ENCODE results near the gene RABGAP1L. TPM values are rescaled to one million over a fixed set of nuclear protein-coding genes. Genes with fewer than 3 reads are reported as not detected.

RABGAP1L gene
- total RNA-seq, 2 experiments from 2014 or later, result 59.8 to 67.6 TPM

- H3K27ac ChIP-seq (ENCODE audit: low read depth in 1 of 2, low read length in 2 of 2), result no peak overlapping the region
- peak overlapping the region; percentile 89 for H3K4me3 Mint-ChIP-seq
- DNase-seq (peak; percentile 6 to 68 (median 41)), ATAC-seq (ENCODE audit: poor library complexity) (peak; percentile 88)
- peak overlapping the region; percentile 46 for H3K4me3 ChIP-seq (ENCODE audit: low read length)
- no peaks in the 10 kb centered on the region for H3K27me3 ChIP-seq (ENCODE audit: control insufficient read depth in 1 of 2, insufficient read depth in 2 of 2, low read length in 2 of 2)
- intact Hi-C loops (cut with DNase I, micrococcal nuclease), result loop anchor here in 1 of 2 experiments (5.0 kb wide), 1 partner anchor 92 kb away; no protein-coding TSS in a partner anchor
- ChIA-PET POLR2A (interaction anchor here (1.8 to 5.0 kb wide), 3 partner anchors 76 to 125 kb away, joined by 6 to 32 read pairs (median 13); partner anchors contain the start of gene CACYBP), CTCF (interaction anchor here (1.6 kb wide), 1 partner anchor 108 kb away, joined by 4 read pairs; no protein-coding TSS in a partner anchor)
- TF ChIP-seq CTCF (IDR thresholded peaks at IDR 0.05), result no peak
- H3K36me3 ChIP-seq (ENCODE audit: insufficient read depth, low read length), result peaks cover 2% of the 10 kb centered on the region
- no peaks in the 10 kb centered on the region for H3K9me3 ChIP-seq (ENCODE audit: control insufficient read depth in 1 of 2, insufficient read depth in 1 of 2, low read length in 2 of 2)
- no peaks in the 10 kb centered on the region for H3K27me3 Mint-ChIP-seq
- no peaks in the 10 kb centered on the region for H3K36me3 Mint-ChIP-seq (ENCODE audit: low read depth)
- peaks cover 3% of the 10 kb centered on the region for H3K4me1 ChIP-seq (ENCODE audit: insufficient read depth, low read length)
- peaks cover 35% of the 10 kb centered on the region for H3K4me1 Mint-ChIP-seq (ENCODE audit: low read depth)
- peak overlapping the region; percentile 78 for H3K27ac Mint-ChIP-seq
- no peaks in the 10 kb centered on the region for H3K9me3 Mint-ChIP-seq
These were observed 716.0 kb downstream of the RABGAP1L start for GRCh38 chr1:174875306-174875705.

- H3K27me3 ChIP-seq (ENCODE audit: control insufficient read depth in 1 of 2, insufficient read depth in 2 of 2, low read length in 2 of 2), result no peaks in the 10 kb centered on the region
- no peak overlapping the region for H3K27ac ChIP-seq (ENCODE audit: low read depth in 1 of 2, low read length in 2 of 2)
- ATAC-seq (ENCODE audit: poor library complexity) (no peak), DNase-seq (peak in 3 of 14 experiments; percentile 5 to 21 (median 15))
- ChIA-PET POLR2A (interaction anchor here (5.0 kb wide), 1 partner anchor 123 kb away, joined by 32 read pairs; the partner anchor contains the start of gene CACYBP), CTCF (interaction anchor here (0.8 kb wide), 1 partner anchor 106 kb away, joined by 3 read pairs; no protein-coding TSS in a partner anchor)
- Mint-ChIP-seq H3K27ac (peak overlapping the region; percentile 70), H3K4me3 (peak overlapping the region; percentile 84), H3K9me3 (no peaks in the 10 kb centered on the region), H3K27me3 (no peaks in the 10 kb centered on the region), H3K4me1 (ENCODE audit: low read depth) (peaks cover 30% of the 10 kb centered on the region), H3K36me3 (ENCODE audit: low read depth) (no peaks in the 10 kb centered on the region)
- TF ChIP-seq CTCF (IDR thresholded peaks at IDR 0.05), result no peak
- no peaks in the 10 kb centered on the region for H3K9me3 ChIP-seq (ENCODE audit: control insufficient read depth in 1 of 2, insufficient read depth in 1 of 2, low read length in 2 of 2)
- H3K36me3 ChIP-seq (ENCODE audit: insufficient read depth, low read length), result peaks cover 2% of the 10 kb centered on the region
- H3K4me1 ChIP-seq (ENCODE audit: insufficient read depth, low read length), result peaks cover 3% of the 10 kb centered on the region
- intact Hi-C loops (cut with DNase I, micrococcal nuclease), result loop anchor here in 1 of 2 experiments (5.0 kb wide), 1 partner anchor 90 kb away; no protein-coding TSS in a partner anchor
- peak overlapping the region; percentile 37 for H3K4me3 ChIP-seq (ENCODE audit: low read length)
These were observed 717.9 kb downstream of the RABGAP1L start for GRCh38 chr1:174877208-174877673.

- H3K4me1 ChIP-seq (ENCODE audit: insufficient read depth, low read length), result peaks cover 3% of the 10 kb centered on the region
- Mint-ChIP-seq H3K9me3 (no peaks in the 10 kb centered on the region), H3K4me3 (no peak overlapping the region), H3K4me1 (ENCODE audit: low read depth) (peaks cover 27% of the 10 kb centered on the region), H3K27ac (no peak overlapping the region), H3K36me3 (ENCODE audit: low read depth) (no peaks in the 10 kb centered on the region), H3K27me3 (no peaks in the 10 kb centered on the region)
- DNase-seq (no peak), ATAC-seq (ENCODE audit: poor library complexity) (no peak)
- peaks cover 2% of the 10 kb centered on the region for H3K36me3 ChIP-seq (ENCODE audit: insufficient read depth, low read length)
- no peaks in the 10 kb centered on the region for H3K27me3 ChIP-seq (ENCODE audit: control insufficient read depth in 1 of 2, insufficient read depth in 2 of 2, low read length in 2 of 2)
- no peak overlapping the region for H3K27ac ChIP-seq (ENCODE audit: low read depth in 1 of 2, low read length in 2 of 2)
- ChIA-PET POLR2A (no interaction called here), CTCF (no interaction called here)
- H3K9me3 ChIP-seq (ENCODE audit: control insufficient read depth in 1 of 2, insufficient read depth in 1 of 2, low read length in 2 of 2), result no peaks in the 10 kb centered on the region
- H3K4me3 ChIP-seq (ENCODE audit: low read length), result no peak overlapping the region
- intact Hi-C loops (cut with DNase I, micrococcal nuclease), result loop anchor here in 1 of 2 experiments (5.0 to 10.0 kb wide), 3 partner anchors 102 to 245 kb away; partner anchors contain the start of gene CACYBP
- no peak for TF ChIP-seq CTCF (IDR thresholded peaks at IDR 0.05)
These were observed 720.9 kb downstream of the RABGAP1L start for GRCh38 chr1:174880171-174880570.

All from CD4-positive, alpha-beta T cell (primary cell).